GM19099 (cell line): ENCODE data around the gene ADAP2.

Experiments used
- POLR2A ChIP-seq: IDR thresholded peaks from 3 replicates; pipeline ENCODE4 v1.6.1; 2011; ENCODE audit warnings: low read depth; ENCODE audit not compliant: insufficient read length; ENCODE audit errors: extremely low read depth

ADAP2 gene

DNA sequence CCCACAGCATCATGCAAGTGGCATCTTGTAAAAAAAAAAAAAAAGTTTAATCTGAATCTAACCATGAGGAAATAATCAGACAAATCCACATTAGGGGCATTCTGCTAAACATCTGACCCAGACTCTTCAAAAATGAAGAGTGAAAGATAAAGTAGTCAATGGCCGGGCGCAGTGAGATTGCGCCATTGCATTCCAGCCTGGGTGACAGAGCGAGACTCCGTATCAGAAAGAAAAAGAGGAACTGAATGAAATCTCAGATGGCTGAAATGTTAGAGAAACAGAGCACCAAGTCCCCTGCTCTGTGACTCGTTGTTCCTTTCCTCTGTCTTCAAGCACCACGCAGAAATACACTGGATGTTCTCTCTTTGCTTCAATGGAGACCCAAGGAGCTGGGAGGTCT lies 36.4 kb downstream of the ADAP2 start:
- no peak for TF ChIP-seq POLR2A

DNA sequence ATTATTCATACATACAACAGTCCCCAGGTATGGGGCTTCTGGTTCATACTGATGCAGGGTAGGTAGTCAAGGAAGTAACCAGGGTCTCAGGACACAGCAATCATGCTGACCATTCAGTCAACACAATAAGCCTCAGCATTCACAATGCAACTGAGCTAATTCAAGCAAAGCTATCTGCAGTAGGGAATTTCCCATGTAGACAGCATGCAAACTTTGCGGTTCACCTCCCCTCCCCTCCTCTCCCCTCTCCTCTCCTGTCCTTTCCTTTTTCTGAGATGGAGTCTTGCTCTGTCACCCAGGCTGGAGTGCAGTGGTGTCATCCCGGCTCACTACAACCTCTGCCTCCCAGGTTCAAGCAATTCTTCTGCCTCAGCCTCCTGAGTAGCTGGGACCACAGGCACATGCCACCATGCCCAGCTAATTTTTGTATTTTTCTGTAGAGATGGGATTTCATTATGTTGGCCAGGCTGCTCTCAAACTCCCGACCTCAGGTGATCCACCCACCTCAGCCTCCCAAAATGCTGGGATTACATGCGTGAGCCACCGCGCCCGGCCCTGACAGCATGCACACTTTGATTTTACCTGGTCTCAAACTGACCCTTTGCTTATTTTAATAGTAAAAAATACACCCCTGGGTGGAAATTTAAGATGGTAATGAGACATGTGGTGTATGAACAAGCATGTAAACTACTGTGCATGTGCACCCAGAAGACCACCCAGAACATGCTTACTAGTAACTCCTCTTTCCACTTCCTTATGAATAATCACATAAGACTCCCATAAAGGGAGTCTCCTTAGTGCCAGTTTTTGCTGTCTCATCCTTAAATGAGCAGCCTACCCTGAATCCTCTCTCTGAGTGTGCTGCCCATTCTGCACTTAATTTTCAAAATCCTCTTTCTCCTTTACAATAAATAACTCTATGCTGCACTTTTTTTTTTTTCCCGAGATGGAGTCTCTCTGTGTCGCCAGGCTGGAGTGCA lies 39.8 kb downstream of the ADAP2 start:
- peak; percentile 31 for TF ChIP-seq POLR2A

DNA sequence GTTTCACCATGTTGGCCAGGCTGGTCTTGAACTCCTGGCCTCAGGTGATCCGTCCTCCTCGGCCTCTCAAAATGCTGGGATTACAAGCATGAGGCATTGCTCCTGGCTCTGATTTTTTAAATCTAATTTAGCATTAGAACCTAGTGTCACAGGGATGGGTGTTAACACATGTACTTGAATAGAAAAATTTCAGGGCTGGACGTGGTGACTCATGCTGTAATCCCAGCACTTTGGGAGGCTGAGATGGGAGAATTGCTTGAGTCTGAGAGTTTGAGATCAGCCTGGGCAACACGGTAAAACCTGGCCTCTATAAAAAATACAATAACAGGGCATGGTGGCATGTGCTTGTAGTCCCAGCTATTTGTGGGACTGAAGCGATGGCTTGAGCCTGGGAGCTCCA lies 43.1 kb downstream of the ADAP2 start:
- no peak for TF ChIP-seq POLR2A

GRCh38 chr17:30965686-30966085 lies 43.9 kb downstream of the ADAP2 start:
- no peak for TF ChIP-seq POLR2A

DNA sequence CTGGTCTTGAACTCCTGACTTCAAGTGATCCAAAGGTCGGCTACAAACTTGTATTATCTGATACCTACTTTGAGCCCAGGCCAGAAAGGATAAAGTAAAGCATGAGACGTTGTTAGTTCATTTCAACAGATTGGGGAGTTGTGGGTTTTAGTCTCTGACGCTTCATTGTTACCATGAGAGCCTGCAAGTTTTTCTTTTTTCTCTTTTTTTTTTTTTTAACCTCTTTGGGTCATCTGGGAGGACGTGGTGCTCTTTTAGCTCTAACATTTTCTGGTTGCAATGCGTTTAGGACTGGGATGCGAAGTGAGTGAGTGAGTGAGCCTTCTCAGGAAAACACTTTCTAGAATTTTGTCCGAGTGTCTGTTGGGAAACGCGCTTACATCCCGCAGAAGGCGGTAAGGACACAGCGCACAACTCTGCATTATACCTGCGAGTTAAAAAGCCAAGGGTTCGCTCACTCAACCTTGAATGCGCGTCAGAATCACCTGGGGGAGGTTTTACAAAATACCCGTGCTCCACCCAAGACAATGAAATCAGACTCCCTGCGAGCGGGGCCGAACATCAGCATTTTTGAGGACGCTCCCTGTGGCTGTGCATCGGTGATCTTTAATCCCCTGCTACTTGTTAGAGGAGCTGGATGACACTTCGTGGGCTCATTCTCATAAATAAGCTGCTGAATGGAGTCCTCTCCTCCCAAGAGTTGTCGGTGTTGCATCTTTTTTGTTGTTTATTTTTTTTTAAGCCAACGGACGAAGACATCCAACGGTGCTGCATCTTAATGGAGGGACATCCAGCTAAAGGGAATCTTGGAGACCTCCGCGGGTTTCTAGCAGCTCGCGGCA lies 48.5 kb downstream of the ADAP2 start:
- no peak for TF ChIP-seq POLR2A

DNA sequence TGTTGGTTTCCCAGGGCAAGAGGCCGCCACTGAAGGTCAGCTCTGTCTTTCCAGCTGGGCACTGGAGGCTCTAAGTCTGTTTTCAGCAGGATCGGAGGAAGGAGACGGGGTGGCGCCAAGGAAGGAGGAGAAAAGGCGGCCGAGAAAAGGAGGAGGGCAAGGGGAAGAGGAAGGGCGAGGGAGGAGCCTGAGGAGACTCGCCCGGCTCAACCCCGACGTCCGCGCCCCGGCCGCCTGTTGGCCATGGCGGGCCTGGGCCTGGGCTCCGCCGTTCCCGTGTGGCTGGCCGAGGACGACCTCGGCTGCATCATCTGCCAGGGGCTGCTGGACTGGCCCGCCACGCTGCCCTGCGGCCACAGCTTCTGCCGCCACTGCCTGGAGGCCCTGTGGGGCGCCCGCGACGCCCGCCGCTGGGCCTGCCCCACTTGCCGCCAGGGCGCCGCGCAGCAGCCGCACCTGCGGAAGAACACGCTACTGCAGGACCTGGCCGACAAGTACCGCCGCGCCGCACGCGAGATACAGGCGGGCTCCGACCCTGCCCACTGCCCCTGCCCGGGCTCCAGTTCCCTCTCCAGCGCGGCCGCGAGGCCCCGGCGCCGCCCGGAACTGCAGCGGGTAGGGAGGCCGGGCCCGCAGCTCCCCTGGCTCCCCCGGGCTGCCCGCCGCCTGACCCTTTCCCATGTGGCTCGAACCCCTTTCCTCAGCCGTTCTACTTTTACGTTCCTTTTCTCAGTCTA lies 49.3 kb downstream of the ADAP2 start, which contains the start of gene RNF135:
Gene RNF135 (plus strand): TSS at position 209 of the 737 bp plus-strand sequence. CDS start 35 bp downstream, at position 244.
- TF ChIP-seq POLR2A, result peak; percentile 93

DNA sequence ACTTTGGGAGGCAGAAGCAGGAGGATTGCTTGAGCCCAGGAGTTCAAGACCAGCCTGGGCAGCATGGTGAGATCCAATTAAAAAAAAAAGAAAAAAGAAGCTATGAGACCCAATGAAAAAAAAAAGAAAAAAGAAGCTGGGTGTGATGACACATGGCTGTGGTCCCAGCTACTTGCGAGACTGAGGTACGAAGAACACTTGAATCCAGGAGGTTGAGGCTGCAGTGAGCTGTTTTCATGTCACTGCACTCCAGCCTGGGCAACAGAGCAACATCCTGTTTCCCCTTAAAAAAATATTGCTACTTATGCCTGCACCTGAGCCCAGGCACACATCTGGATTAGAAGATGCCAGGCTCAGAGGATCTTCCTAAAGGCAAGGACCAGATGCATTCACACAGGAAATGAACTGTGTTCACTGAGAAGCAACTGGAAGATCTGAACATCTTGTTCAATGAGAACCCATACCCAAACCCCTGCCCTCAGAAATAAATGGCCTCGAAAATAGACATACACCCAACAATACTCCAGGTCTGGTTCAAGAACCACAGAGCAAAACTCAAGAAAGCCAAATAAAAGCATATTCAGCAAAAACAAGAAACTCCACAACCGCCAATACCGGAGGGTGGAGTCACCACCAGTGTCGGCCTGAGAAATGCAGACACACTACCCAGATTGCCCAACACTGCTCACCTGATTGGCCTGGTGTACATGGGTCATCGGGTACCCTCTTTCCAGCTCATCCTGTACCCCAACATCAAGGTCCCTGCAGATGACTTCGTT lies 53.5 kb downstream of the ADAP2 start:
- no peak for TF ChIP-seq POLR2A

DNA sequence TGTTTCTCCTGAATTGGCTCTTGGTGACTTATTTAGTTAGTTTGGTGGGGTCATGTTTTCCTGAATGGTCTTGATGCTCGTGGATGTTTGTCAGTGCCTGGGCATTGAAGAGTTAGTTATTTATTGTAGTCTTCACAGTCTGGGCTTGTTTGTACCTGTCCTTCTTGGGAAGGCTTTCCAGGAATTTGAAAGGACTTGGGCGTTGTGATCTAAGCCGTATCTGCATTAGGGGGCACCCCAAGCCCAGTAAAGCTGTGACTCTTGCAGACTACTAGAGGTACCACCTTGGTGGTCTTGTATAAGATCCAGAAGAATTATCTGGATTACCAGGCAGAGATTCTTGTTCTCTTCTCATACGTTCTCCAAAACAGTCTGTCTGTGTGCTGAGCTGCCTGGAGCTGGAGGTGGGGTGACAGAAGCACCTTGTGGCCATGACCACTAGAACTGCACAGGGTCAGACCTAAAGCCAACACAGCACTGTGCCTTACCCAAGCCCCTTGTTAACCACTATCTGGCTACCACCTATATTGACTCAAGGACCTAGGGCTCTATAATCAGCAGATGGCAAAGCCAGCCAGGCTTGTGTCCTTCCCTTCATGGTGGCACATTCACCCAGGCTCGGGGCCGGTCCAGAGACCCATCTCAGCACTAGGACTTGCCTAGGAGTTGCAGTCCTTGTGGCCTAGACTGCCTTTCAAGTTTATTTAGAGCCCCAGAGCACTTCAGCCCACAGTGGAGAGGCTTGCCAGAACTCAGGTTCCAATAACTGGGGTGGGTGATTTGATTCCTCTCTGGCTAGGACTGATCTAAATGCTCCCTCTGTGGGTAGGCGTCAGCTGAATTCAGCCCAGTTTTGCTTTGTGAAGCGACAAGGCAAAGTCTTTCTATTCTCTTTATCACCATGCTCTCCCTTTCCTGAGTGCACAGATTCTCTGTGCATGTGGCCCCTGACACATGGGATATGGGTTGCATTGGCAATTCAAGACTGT lies 60.1 kb downstream of the ADAP2 start:
- no peak for TF ChIP-seq POLR2A

DNA sequence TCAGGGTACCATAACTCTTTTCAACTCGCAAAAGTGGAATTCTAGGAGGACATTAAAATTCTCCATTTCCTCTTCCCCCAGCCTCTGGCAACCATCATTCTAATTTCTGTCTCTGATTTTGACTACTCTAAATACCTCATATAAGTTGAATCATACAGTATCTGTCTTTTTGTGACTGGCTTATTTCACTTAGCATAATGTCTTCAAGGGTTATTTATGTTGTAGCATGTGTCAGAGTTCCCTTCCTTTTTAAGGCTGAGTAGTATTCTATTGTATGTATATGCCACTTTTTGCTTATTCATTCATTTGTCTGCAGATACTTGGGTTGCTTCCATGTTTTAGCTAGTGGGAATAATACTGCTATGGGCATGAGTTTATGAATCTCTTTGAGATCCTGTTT lies 61.1 kb downstream of the ADAP2 start:
- no peak for TF ChIP-seq POLR2A

GRCh38 chr17:30990458-30990857 lies 68.7 kb downstream of the ADAP2 start:
- no peak for TF ChIP-seq POLR2A

- TF ChIP-seq POLR2A, result no peak
Measured at GRCh38 chr17:30992551-30992950, 70.8 kb downstream of the ADAP2 start.

DNA sequence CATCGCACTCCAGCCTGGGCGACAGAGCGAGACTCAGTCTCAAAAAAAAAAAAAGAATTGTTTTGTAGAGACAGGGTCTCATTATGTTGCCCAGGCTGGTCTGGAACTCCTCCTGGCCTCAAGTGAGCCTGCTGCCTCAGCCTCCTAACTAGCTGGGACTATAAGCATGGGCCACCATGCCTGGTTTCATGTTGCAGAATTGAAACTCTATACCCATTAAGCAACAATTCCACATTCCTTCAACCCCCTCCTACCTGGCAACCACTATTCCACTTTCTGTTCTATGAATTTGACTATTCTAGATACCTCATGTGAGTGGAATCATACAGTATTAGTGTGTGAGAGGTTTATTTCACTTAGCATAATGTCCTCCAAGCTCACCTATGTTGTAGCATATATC lies 73.6 kb downstream of the ADAP2 start:
- TF ChIP-seq POLR2A, result no peak

DNA sequence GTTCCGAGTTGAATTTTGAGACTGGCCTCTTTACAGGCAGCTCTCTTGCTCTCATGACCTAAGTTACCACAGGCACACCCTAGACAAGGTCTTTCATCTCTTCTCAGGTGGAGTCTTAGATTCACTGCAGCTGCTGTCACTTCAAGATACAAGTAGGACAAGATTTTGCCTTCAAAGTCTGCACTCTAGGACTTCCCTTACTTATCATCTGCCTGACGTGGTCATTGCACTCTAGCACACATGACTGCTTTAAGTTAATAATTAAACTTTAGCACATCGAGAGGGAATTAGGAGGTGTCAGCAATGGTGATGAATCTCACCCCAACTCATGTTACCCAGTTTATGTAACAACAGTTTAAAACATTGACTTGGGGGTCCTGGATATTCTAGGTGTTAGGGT lies 74.7 kb downstream of the ADAP2 start:
- no peak for TF ChIP-seq POLR2A
